Suprapubic skin (tissue), 4 donors: ENCODE measurements around the gene CACNA1A. TPM values are rescaled to one million over a fixed set of nuclear protein-coding genes. Genes with fewer than 3 reads are reported as not detected.

Experiments used
- DNase-seq, 2 donors: peaks; one replicate each; pipeline ENCODE4 v3.0.0-alpha.2; 2019; ENCODE audit warnings: low spot score in 2 of 2
- H3K27ac ChIP-seq: fragments of 200-600 bp; sonication (generic); one replicate; pipeline ENCODE4 v1.5.1; 2019
- H3K27me3 ChIP-seq: fragments of 200-600 bp; sonication (generic); one replicate; pipeline ENCODE4 v1.5.1; 2019
- H3K36me3 ChIP-seq: fragments of 200-600 bp; sonication (generic); one replicate; pipeline ENCODE4 v1.5.1; 2019
- H3K4me1 ChIP-seq: fragments of 200-600 bp; sonication (generic); one replicate; pipeline ENCODE4 v1.5.1; 2019
- H3K4me3 ChIP-seq: fragments of 200-600 bp; sonication (generic); one replicate; pipeline ENCODE4 v1.5.1; 2019; ENCODE audit warnings: mild to moderate bottlenecking
- H3K9me3 ChIP-seq: fragments of 200-600 bp; sonication (generic); one replicate; pipeline ENCODE4 v1.5.1; 2019
- CTCF ChIP-seq, 2 donors: fragments of 200-600 bp in 1 of 2; fragments of 450-650 bp in 1 of 2; sonication (generic) in 1 of 2; IDR thresholded peaks; one replicate each; pipeline ENCODE4 v1.5.1; 2016 to 2019; ENCODE audit warnings: antibody characterized with exemption in 2 of 2, mild to moderate bottlenecking in 1 of 2, moderate library complexity in 1 of 2
- EP300 ChIP-seq: sonication (generic); formaldehyde crosslinking; IDR thresholded peaks from one replicate; pipeline ENCODE4 v1.6.1; 2017; ENCODE audit warnings: antibody characterized with exemption
- POLR2A ChIP-seq, 2 donors: fragments of 450-650 bp; IDR thresholded peaks; one replicate each; pipeline ENCODE4 v1.6.1; 2017; ENCODE audit warnings: antibody characterized with exemption in 2 of 2, mild to moderate bottlenecking in 2 of 2, moderate library complexity in 2 of 2
- POLR2AphosphoS5 ChIP-seq, 3 donors: sonication (generic); formaldehyde crosslinking; IDR thresholded peaks; one replicate each; pipeline ENCODE4 v1.6.1; 2017; ENCODE audit warnings: antibody characterized with exemption in 3 of 3
- WGBS: methylation state at CpG from one replicate; pipeline ENCODE4 v1.1.5; 2018; 5-methylcytosine and 5-hydroxymethylcytosine counted together
- total RNA-seq, 4 donors: library from RNA; depleted of rRNA; stranded (reverse); fragments of >200 nt; gene quantifications; one replicate each; pipeline ENCODE4 v1.1.0, GENCODE V29; 2016

CACNA1A gene
- total RNA-seq, 4 donors from 2014 or later: 0.26 to 0.42 (median 0.35) TPM

GRCh38 chr19:13410946-13411345 is 95.3 kb downstream of the CACNA1A start:
- no peaks in the 10 kb centered on the region for H3K36me3 ChIP-seq
- no peaks in the 10 kb centered on the region for H3K9me3 ChIP-seq
- H3K27ac ChIP-seq: no peak overlapping the region
- no peaks in the 10 kb centered on the region for H3K27me3 ChIP-seq
- H3K4me1 ChIP-seq: no peaks in the 10 kb centered on the region
- no peak overlapping the region for H3K4me3 ChIP-seq
- TF ChIP-seq POLR2AphosphoS5 (IDR thresholded peaks at IDR 0.05): no peak
- TF ChIP-seq CTCF (IDR thresholded peaks at IDR 0.05): no peak
- no peak for TF ChIP-seq POLR2A (IDR thresholded peaks at IDR 0.05)
- TF ChIP-seq EP300: no peak
- 72% methylated on average over 1 of the region's 1 CpG for WGBS
- DNase-seq: no peak

- Histone ChIP-seq H3K36me3 (no peaks in the 10 kb centered on the region), H3K27ac (no peak overlapping the region), H3K4me3 (no peak overlapping the region), H3K4me1 (no peaks in the 10 kb centered on the region), H3K9me3 (no peaks in the 10 kb centered on the region), H3K27me3 (peaks cover 4% of the 10 kb centered on the region)
- WGBS: 87% methylated on average over 15 of the region's 16 CpGs
- DNase-seq: no peak
- no peak for TF ChIP-seq POLR2AphosphoS5 (IDR thresholded peaks at IDR 0.05)
- no peak for TF ChIP-seq EP300
These were observed 97.3 kb downstream of the CACNA1A start for GRCh38 chr19:13408889-13409518.

GRCh38 chr19:13404236-13404635 is 102.0 kb downstream of the CACNA1A start:
- Histone ChIP-seq H3K4me3 (no peak overlapping the region), H3K36me3 (no peaks in the 10 kb centered on the region), H3K27me3 (peaks cover 11% of the 10 kb centered on the region), H3K27ac (no peak overlapping the region), H3K9me3 (no peaks in the 10 kb centered on the region), H3K4me1 (peaks cover 4% of the 10 kb centered on the region)
- WGBS: 64% methylated on average over 7 of the region's 7 CpGs
- TF ChIP-seq POLR2A (IDR thresholded peaks at IDR 0.05): no peak
- TF ChIP-seq POLR2AphosphoS5 (IDR thresholded peaks at IDR 0.05): no peak
- no peak for TF ChIP-seq CTCF (IDR thresholded peaks at IDR 0.05)
- no peak for TF ChIP-seq EP300
- DNase-seq: no peak

GRCh38 chr19:13401388-13401787 is 104.9 kb downstream of the CACNA1A start:
- Histone ChIP-seq H3K9me3 (no peaks in the 10 kb centered on the region), H3K4me3 (no peak overlapping the region), H3K4me1 (peaks cover 4% of the 10 kb centered on the region), H3K27me3 (peaks cover 14% of the 10 kb centered on the region), H3K36me3 (no peaks in the 10 kb centered on the region), H3K27ac (no peak overlapping the region)
- WGBS: 98% methylated on average over 2 of the region's 2 CpGs
- DNase-seq: no peak
- no peak for TF ChIP-seq POLR2AphosphoS5 (IDR thresholded peaks at IDR 0.05)
- TF ChIP-seq CTCF (IDR thresholded peaks at IDR 0.05): no peak
- TF ChIP-seq EP300: no peak
- no peak for TF ChIP-seq POLR2A (IDR thresholded peaks at IDR 0.05)

- no peak for DNase-seq
- TF ChIP-seq CTCF (IDR thresholded peaks at IDR 0.05): no peak
- TF ChIP-seq EP300: no peak
- no peak for TF ChIP-seq POLR2A (IDR thresholded peaks at IDR 0.05)
- TF ChIP-seq POLR2AphosphoS5 (IDR thresholded peaks at IDR 0.05): no peak
- Histone ChIP-seq H3K27ac (no peak overlapping the region), H3K4me3 (no peak overlapping the region), H3K36me3 (no peaks in the 10 kb centered on the region), H3K9me3 (no peaks in the 10 kb centered on the region), H3K27me3 (peaks cover 22% of the 10 kb centered on the region), H3K4me1 (peaks cover 4% of the 10 kb centered on the region)
These were observed 106.0 kb downstream of the CACNA1A start for GRCh38 chr19:13400296-13400695.

GRCh38 chr19:13399746-13400145 is 106.5 kb downstream of the CACNA1A start:
- Histone ChIP-seq H3K36me3 (no peaks in the 10 kb centered on the region), H3K27ac (no peak overlapping the region), H3K9me3 (no peaks in the 10 kb centered on the region), H3K4me3 (no peak overlapping the region), H3K27me3 (peaks cover 22% of the 10 kb centered on the region), H3K4me1 (peaks cover 4% of the 10 kb centered on the region)
- TF ChIP-seq POLR2AphosphoS5 (IDR thresholded peaks at IDR 0.05) (no peak), CTCF (IDR thresholded peaks at IDR 0.05) (no peak), POLR2A (IDR thresholded peaks at IDR 0.05) (no peak)
- no peak for DNase-seq
- 76% methylated on average over 5 of the region's 5 CpGs for WGBS
